DMS53 (cell line): ENCODE results near the gene GINS2.
A peak's percentile ranks its signal among the peaks of the same experiment; 100 is the strongest.

Experiments used
- DNase-seq: peaks from one replicate; lab custom pipeline; 2025; lab: John Stamatoyannopoulos, UW

Gene GINS2

DNA sequence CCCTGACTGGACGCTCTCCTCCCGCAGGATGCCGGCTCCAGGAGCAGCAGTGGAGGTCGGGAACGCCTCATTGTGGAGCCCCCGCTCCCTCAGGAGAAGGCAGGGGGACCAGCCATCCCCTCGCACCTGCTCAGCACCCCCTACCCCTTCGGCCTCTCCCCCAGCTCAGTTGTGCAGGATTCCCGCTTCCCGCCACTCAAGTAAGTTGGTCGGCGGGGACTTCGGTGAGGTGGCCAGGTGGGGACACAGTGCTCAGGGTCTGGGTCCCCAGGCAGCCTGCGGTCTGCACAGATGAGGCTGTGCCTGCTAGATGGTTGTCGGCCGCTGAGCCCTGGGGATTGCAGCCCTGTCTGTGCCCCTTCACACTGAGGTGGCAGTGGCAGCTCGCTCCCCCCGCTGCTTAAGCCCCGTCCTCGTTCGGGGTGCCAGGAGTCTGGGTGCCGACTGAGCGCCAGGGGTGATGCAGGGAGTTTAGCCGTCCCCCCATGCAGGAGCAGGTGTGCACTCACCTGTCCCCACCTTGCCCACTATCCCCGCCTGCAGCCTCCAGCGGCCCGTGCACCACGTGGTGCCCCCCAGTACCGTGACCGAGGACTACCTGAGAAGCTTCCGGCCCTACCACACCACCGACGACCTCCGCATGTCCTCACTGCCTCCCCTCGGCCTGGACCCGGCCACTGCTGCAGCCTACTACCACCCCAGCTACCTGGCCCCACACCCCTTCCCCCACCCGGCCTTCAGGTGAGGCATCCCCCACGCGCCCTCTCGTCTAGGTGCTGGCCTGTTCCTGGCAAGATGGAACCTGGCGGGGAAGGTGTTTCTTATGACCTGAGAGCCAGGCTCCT lies 34.3 kb downstream of the GINS2 start:
- no peak for DNase-seq

DNA sequence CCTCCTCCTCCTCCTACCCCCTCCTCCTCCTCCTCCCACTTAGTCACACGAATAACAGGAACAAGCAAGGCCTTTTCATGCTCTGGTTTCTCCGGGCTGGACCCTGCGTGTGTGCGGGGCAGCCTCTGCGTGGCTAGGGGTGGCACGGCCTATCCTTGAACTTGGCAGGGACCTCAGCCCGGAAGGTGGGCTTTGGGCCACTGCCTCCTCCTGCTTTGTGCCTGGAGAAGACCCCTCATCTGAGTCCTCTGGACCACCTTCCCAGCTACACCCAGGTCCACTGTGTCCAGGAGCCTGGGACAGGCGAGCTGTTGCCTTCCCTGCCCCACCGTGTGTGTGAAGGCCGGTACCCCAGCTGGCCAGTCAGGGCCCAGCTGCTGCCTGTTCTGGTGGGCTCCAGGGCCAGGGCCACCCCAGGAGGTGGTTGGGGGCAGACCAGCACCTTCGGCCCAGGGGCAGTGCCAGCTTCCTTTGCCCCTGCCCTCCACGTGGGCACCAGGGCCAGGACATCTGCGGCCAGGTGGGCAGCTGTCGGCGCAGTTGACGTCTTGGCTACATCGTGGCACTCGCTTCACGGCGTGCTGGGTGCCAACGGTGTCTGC lies 35.4 kb downstream of the GINS2 start:
- DNase-seq, result no peak

DNA sequence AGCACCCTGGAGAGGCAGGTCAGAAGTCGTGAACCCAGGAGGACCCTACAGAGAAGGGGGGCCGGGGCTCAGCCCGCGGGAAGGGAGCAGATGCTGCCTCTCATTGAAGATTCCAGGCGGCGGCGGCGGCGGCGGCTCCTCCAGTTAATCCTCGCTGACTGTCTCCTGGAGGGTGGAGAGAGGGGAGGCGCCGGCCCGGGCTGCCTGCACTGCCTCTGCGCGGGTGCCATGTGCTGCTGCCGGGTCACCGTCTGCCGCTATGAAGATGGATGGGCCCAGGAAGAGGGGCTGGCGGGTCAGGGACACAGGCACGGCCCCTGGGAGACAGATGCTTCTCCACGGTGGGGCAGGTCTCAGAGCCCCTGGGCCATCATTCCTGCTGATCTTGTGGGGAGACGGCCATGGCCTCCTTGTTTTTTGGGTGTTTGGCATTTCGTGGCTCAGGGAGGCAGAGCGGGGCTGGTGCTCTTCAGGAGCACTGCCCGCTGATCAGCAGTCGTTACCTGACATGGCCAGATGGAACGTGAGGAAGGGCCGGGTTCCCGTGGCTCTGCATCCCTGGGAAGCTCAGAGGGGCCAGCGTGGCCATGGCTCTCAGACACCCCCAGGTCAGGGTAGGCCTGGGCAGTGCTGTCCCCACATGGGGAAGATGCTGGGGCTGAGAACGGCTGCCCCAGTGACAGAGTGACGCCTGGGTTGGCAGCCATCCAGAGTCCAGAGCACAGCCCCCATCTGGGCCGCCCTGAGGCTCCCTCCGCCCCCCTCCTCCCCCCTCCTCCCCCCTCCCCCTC lies 36.1 kb downstream of the GINS2 start:
- DNase-seq, result peak; percentile 85

DNA sequence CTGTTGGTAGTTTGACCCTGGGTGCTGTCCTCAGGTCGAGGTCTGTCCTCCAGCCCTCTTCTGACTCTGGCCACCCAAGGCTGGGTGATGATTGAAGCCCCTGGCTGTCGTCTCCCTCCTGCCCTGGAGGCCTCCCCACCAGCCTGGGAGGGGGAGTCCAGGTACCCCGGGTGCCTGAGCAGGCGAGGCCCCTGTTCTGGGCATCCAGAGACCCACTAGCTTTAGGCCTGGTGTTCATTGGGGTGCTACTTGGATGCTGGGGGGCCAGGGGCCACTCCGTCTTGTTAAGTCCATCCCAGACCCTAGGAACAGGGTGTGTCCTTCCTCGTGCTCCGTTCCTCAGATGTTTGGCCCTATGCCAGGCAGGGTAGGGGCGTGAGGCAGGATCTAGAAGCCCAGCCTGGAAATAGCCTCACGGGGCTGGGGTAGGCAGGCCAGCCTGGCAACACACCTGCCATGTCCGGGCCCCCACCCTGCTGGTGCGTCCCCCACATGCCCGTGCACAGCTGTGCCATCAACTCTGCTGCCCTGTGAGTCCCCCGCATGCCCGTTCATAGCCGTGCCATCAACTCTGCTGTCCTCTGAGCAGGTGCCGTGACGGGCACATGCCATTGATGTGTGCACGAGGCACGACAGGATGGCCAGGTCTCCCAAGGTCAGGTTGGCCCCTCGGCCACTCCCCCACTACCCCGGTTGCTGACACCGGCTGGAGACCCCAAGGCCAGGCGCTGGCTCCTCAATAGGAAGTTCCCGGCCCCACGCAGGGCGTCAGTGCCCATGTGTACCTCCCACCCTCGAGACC lies 36.9 kb downstream of the GINS2 start:
- DNase-seq, result peak; percentile 72

DNA sequence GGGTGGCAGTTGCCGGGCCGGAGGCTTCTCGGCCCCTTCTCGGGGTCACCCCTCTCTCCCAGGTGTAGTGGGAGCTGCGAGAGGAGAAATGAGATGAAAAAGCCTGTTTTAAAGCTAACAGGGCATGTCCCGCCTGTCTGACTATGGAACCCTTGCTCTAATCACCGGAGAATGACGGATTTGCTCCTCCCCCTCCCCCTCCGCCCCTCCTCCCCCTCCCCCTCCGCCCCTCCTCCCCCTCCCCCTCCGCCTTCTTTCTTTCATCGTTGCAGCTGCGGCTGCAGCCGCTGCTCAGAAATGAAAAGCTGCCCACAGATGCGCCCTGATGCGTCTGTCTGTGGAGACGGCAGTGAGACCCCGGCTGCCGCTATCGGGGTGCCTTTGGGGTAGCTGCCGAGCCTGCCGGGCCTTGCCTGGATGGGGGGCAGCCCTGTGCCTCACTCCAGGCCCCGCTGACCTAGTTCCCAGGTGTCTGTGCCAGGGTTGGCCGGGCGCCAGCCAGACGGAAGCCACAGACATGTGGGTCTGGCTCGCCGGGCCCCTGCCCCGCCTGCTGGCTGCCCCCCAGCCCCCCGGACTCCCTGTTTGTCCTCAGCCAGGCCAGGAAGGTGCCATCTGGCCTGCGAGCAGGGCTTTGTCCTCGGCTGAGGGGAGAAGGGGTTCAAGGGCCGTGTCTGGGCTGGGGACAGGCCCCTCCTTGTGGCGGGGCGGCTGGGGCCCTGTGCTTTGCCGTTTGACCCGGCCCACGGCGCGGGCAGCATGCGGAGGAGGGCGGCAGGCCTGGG lies 37.7 kb downstream of the GINS2 start:
- DNase-seq, result peak; percentile 90

DNA sequence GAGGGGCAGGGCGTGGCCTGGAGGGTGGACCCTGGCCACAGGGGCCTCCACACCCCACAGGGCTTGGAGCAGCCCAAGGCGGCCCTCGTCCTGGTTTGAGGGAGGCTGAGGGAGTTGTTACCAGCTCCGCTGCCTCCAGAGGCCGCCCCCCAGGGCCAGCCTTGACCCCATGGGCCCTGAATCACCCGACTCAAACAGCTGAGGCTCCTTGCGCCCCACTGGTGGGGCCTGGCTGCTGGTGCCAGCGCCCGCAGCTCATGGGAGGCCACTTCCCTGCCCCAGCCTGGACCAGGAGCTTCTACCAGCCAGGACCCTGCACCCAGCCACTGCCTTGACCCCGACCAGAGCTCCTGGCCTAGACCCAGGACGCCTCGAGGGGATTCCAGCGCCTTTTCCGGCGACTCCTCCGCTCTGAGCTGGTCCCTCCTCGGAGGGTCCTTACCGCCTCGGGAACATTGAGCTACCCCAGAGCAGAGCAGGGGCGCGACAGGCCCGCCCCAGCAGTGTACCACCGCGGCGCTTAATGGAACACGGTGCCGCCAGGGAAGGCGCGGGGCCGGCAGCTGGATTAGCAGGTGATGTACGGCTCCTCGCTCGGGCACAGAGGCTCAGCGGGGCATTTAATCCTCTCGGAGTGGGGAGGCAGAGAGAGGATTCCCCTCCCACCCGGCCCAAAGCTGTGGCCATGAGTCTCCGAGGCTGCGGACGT lies 38.5 kb downstream of the GINS2 start:
- peak; percentile 90 for DNase-seq

- DNase-seq, result peak; percentile 73
These were observed 39.2 kb downstream of the GINS2 start for GRCh38 chr16:85649411-85650134.

GRCh38 chr16:85648805-85649204 lies 39.9 kb downstream of the GINS2 start:
- DNase-seq, result no peak

DNA sequence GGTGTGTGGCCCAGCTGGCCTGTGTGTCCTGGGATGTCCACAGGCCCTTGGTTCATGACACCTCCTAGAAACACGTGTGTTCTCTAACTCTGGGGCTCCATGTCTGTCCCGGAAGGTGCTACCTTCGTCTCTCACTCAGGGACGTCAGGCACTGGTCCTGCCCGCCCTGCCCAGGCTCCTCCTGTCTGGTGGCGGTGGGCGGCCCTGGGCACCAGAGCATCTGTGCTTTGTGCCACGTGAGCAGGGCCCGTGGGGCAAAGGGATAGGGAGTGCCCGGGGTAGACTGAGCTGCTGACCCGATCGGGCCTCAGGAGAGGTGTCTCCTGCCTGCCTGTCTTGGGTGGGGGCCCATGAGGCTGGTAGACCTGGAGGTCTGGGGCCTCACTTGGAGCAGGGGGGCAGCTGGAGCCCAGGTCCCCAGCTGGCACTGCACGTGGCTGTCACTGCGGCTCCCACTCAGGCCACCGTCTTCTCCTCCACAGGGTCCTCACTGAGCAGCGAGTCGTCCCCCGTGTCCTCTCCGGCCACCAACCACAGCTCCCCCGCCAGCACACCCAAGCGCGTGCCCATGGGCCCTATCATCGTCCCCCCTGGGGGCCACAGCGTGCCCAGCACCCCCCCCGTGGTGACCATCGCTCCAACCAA lies 40.6 kb downstream of the GINS2 start:
- DNase-seq, result peak; percentile 56

DNA sequence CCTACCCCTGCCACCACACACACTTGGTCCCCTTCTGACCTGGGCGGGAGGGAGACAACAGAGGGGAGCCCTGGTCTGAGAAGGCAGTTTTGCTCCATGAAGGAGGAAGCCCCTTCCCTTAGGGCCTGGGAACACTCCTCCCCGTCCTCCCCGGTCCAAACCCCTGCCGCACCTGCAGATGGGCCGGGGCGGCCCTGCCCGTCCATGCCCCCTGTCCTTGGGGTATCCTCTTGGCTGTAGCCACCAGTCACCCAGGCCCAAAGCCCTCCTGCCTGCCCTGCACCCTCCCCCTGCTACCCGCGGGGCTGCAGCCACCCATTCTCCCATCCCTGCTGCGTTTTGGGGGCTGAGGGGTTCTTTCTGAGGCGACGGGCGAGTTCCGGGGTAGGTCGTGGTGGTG lies 41.8 kb downstream of the GINS2 start:
- DNase-seq, result no peak

- DNase-seq, result peak; percentile 25
These were observed 42.3 kb downstream of the GINS2 start for GRCh38 chr16:85646358-85646907.

GRCh38 chr16:85645021-85645589 lies 43.6 kb downstream of the GINS2 start:
- peak; percentile 47 for DNase-seq

GRCh38 chr16:85644093-85644712 lies 44.6 kb downstream of the GINS2 start:
- DNase-seq, result peak; percentile 31

DNA sequence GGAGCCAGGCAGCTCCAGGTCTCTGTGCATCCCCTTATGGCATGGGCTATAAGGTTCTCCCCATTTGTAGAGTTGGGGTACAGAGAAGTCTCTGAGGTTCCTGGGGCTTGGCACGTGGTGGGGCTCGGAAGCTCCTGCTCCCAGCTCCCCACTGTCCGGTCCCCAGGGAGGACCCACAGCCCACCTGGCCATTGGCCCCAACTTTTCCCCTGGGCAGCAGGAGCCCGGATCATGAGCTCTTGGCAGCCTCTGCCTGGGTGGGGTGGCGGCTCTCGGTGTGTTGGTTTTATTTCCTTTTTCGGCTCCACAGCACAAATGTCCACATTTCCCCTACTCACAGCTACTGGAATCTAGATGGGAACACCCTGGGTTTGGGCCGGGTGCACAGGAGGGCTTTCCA lies 45.1 kb downstream of the GINS2 start:
- no peak for DNase-seq

GRCh38 chr16:85642762-85643358 lies 45.9 kb downstream of the GINS2 start:
- DNase-seq, result peak; percentile 49

DNA sequence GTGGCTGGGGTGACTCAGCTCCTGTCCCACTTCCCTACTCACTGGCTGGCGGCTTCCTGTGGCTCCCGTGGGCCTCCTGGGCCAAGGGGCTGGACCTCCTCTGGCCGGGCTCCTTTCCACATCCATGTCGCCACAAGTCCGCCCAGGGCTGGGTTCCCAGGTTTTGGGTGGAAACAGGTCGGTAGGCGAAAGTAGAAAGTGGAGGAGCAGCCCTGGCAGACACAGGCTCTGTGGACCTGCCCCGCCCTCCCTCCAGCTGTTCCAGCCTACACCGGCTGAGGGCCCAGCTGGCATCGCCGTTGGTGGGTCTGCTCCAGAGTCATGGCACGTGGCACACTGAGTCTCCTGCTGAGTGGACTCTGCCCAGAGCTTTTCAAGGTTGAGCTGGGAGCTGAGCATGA lies 47.0 kb downstream of the GINS2 start:
- peak; percentile 62 for DNase-seq

GRCh38 chr16:85641305-85641704 lies 47.4 kb downstream of the GINS2 start:
- no peak for DNase-seq

GRCh38 chr16:85640585-85640984 lies 48.2 kb downstream of the GINS2 start:
- DNase-seq, result no peak
